Stimulated activated naive CD4-positive, alpha-beta T cell (primary cell): ENCODE results near the gene ADGRG3.

Source experiments
- DNase-seq, 6 experiments: peaks; one replicate each; lab custom pipeline; 2025; lab: John Stamatoyannopoulos, UW

ADGRG3 gene

DNA sequence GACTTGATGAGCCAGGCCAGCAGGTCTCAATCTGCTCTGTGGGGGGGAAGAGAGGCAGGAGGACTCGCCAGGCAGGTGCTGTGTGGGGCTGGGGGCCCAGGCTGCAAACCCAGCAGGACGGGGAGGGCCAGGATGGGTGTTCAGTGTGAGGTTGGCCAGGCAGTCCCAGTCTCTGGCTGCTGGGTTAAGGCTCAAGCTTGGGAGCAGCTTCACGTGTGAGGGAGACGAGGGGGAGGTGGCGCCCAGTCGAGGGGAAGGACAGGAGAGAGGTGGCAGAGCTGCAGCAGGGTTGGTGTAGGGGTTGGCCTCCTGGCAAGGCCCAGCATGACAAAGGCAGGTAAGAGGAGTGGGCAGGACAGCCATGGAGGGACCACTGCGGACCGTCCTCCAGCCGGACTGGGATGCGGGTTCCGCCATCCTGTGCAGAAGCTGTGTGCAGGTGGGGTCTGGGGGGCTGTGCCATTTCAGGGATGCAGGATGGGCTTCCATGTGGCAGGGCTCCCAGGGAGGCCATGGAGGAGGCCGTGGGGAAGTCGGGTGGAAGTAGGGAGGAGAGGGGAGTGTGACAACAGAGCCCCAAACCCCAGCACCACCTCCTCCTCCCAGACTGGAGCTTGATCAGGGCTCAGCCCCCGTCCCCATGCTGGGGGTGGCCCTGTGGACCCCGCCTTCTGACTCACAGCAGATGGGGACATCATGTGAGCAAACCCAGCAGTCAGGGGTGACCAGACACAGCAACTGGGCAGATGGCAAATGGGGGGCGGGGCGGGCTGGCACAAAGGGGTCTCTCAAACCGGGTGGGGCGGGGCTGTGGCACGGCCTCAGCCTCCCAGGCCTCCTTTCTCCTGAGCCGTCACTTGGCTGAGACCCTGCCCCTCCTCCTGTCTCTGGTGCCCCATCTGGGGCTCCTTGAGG, 36.9 kb upstream of the ADGRG3 start:
- DNase-seq = no peak

DNA sequence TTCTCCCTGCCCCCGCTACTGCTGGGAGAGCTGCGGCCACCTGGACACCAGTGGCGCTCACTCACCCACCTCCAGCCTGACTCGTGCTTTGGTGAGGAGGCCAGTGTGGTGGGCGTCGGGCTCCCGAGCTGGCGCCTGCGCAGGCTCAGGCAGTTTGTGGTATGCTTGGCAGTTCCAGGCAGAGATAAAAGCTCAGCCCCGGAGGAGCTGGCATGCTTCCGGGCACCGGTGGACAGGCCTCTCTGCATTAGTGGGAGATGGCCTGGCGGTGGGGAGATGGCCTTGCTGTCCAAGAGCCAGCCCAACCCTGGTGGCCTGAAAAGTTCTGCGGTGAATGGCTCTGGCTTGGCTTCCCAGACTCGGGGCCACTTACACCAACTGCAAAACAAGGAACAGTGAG, 35.5 kb upstream of the ADGRG3 start:
- no peak for DNase-seq

DNA sequence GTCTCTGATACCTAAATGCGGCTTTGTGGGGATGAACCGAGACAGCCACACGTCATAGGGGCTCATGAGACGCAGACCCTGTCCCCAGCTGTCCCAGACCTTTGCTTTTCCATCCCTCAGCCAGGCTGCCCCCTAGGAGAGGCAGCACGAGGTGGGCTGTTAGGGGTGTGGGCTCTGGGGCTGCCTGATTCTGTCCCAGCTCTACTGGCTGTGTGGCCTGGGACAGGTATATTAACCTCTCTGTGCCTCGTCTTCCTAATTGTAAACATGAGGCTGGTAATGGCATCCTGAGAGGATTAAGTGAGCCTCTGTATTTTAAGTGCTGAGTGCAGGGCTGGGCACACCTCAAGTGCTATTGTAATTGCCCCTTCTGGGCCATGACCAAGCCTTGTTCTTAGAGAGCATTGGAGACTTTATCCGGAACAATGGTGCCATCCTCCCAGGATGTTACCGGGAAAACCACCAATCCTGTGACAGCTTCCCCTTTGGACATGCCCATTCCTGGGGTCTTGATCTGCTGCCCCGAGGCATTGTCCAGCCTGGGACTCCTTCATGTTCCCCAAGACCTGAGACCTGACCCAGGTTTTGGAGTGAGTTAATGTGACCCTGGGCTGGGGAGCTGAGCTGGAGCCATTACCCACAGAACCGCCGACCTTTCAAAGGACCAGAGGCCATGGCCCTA, 34.6 kb upstream of the ADGRG3 start:
- no peak for DNase-seq

DNA sequence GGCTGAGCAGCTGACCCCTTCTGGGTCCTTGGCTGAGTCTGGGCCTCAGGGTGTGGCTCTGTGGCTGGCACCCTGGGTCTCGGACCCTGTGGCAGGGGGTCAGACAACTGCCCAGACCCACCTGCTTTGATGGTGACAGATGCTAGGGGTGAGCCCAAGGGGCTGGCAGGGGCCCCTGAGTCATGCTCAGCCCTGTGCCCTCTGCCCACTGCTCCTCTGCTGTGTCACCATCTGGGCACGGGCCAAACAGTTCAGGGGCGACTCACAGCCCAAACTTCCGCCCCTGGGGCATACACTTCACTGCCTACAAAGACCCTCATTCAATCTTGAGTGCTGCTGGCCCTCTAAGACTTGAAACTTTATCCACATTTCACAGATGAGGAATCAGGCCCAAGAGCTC, 33.9 kb upstream of the ADGRG3 start:
- DNase-seq = no peak

DNA sequence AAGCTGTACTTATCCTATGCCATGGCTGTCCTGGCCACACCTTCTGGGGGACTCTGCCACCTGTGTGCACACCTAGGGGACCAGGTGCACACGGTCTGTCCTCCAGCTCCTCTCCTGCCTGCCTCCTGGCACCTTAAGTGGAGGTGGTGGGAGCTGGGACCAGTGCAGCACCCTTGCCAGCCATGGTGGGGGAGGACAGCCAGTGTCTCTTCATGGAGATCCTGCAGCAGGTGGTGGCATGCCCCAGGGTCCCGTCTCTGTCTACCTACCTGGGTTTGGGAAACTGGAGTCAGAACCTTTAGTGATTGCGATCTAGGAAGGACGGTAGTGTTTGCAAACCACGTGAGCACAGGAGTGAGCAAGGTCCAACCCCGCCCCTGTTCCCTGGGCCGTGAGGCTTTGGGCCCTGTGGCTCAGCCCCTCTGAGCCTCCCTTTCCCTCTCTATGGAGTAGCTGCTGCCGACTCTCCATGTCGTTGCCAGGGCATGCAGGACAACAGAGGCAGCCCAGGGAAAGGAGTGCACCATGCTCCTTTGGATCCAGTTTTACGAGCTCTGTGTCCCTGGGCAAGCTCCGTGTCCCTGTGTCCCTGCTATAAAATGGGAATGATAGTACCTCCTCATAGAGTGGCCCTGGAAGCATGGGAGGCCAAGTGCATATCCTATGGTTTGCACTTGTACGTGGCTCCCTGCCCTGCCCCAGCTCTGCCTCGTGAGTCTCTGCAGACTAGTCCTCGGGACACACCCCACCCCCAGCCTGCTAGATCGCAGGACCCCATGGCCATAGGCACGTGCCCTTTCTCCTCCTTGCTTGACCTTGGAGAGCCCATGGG, 32.6 kb upstream of the ADGRG3 start:
- DNase-seq = no peak

DNA sequence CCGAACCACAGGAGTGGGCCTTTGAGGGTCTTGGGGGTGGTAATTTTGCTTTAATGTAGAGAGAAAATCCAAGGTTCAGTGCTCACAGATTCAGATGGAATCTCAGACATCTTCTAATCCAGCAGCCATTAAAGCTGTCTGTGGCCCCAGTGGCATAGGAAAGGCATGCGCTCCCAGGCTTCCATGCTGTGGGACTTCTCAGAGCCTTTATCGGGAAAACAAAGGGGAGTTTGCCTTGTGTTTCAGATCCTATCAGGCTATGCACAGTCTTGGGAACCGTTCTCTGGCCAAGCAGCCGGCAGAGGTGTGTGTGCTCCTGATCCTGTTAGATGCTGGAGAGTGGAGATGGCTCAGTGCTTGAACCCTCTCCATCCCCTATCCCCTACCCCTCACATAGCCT, 31.9 kb upstream of the ADGRG3 start:
- no peak for DNase-seq

DNA sequence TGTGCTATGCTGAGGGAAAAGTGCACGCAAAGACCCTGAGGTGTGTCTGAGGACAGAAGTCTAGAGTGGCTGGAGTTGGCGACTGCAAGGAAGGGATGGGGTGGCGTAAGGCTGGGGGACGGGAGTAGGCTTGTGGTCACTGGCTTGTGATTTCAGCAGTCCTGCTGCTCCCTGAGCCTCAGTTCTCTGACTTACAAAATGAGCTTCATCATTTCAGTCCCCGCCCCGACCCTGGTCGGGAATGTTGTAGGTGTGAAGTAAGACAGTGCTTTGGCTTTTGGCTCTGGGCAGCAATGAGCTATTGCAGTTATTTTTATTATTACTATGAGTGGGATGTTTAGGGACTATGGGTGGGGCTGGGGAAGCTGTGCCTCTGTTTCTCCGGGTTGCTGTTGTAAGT, 31.1 kb upstream of the ADGRG3 start:
- no peak for DNase-seq

DNA sequence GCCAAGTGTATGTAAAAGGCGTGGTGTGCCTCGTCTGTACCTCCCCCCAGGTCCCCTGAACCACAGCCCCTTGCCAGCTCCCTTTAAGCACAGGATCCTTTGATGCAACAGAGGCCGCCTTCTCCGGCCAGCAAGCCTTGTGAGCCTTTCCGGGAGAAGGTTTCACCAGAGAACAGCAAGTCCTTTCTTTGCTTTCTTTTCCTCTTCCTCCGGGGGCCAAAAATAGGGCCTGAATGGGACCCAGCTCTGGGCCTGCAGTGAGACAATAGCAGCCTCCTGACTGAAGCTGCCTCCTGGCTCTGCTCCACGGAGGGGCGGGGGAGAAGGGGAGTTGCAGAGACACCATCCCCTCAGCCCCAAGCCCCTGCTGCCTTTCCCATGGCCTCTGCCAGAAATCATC, 30.7 kb upstream of the ADGRG3 start:
- no peak for DNase-seq

DNA sequence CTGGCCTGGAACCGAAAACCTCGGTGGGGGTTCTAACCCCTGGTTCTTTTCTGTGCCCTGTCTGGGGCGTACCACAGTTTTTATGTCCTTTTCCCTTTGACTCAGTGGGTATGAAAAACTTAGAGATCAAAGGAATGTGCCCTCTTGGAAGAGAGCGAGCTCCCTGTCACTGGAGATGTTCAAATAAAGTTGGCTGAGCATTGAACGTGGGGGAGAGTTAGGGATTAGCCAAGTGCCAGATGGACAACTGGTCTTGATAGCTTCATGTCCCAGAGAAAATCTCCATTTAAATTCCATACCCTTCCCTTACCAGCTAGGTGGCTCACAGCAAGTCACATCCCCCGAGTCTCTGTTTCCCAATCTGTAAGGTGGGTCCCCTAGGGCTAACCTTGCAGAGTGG, 30.1 kb upstream of the ADGRG3 start:
- no peak for DNase-seq

DNA sequence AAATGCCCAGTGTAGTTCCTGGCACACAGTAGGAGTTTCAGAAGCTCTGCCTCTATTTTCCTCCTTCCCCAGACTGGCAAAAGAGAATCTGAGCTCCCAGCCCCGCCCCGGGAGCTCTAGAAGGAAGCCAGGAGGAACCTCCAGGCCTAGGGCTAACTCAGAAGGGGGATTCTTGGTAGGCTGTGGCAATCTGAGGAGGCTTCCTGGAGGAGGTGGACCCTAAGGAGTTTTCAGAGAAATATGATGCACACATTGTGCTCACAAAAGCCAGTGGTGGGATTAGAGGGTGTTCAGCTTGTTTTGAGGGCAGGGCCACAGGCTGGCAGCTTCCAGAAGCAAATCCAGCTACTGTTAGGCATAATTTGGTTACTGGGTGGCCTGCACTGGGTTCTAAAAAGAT, 29.7 kb upstream of the ADGRG3 start:
- DNase-seq = no peak

DNA sequence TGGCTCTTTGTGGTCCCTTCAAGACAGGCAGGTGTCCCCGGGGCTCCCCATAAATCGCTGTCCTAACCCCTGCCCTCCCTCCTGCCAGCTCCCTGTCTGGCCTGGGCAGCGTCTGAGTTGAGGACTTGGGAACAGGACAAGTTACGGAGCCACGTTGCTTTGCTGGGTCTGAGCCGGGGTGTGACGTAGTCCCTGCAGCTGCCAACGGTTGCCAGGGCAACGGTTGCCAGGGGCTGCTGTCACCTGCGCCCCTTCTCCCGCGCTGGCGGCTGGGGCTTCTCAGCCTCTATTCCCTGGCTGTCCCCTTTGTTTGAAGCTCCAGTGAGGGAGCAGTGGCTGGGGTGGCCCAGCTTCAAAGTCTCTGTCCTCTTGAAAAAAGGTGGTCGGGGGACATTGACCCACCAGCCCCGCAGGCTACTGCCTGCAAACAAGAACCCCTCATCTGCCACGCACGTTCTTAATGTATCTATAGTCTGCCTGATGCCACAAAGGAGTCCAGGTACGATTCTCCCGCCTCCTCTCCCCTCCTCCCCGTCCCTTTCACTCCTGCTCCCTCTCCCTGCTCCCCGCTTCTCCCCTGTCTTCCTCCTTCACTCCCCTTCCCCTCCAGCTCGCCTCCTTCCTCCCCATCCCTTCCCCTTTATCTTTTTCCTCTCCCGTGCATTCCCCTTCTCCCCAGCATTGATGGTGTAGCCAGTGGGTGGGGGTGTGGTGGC, 28.8 kb upstream of the ADGRG3 start:
- peak in 5 of 6 experiments; percentile 5 to 27 (median 9) for DNase-seq

DNA sequence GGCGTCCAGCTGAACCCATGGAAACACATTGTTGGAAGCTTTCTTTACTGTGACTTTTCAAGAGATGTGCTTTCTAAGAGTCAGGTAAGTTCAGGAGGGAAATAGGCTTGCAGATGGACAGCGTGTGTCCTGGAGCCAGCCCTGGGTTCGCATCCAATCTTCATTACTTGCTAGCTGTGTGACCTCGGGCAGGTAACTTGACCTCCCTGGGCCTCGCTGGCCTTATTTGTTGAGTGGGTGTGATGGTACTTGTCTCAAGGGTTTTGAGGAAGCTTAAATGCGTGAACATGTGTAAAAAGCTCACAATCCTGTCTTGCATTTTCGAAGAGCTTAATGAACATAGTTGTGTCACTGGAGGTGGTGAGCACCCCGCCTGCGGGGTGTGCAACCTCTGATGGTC, 27.9 kb upstream of the ADGRG3 start:
- no peak for DNase-seq

DNA sequence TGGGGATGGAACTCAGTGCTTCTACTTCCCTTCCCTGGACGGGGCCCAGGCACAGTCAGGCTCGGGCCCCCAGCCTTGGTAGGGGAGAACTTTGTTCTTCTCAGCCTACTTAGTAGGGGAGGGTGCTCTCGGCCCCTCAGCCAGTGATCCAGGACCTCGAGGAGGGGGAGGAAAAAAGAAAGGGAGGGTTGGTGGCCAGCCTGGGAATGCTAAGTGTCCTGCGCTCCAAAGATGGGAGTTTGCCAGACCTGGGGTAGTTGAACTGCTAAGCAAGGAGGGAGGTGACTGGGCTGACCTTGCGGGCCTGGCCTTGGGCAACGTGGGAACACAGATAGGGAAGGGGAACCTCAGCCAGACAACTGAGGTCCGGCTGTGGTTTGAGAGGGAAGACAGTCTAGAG, 27.5 kb upstream of the ADGRG3 start:
- DNase-seq = no peak

DNA sequence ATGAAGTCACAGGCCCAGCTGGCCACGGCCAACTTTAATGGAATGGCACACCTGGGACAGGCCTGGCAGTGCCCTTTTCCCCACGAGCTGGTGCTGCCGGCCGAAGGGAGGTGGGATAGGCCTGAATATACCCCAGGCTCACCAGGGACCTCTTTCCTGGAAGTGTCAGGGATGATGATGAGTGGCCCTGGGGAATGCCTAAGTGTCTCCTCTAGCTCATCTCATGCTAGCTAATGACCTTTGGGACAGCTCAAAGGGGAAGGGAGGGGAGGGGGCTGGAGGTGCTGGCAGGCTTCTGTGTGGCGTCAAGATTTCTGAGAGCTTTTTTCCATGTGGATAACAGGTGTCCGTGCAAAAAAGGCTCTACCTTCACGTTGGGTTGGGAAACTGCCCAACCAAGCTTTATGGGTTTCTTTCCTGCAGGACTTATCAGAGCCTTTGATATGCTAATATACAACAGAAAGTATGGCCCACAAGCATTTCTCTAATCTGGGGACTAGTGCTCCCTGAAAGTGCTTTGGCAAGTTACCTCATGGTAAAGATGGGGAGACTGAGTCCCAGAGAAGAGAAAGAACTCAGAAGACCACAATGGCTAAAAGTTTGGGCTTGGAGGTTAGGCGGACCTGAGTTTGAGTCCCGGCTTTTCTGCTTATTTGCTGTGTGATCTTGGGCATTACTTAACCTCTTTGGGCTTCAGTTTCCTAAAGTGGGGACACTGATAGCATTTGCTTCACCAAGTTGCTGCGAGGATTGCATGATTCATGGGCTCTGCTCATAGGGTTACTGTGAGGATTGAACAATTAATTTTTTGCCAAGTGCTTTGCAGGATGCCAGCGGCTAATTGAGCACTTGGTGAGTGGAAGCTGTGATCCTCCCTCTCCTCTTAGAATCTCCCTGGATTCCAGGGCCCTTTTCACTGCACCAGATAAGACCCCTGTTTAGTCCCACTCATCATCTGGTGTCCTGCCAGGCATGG, 25.7 kb upstream of the ADGRG3 start:
- no peak for DNase-seq

DNA sequence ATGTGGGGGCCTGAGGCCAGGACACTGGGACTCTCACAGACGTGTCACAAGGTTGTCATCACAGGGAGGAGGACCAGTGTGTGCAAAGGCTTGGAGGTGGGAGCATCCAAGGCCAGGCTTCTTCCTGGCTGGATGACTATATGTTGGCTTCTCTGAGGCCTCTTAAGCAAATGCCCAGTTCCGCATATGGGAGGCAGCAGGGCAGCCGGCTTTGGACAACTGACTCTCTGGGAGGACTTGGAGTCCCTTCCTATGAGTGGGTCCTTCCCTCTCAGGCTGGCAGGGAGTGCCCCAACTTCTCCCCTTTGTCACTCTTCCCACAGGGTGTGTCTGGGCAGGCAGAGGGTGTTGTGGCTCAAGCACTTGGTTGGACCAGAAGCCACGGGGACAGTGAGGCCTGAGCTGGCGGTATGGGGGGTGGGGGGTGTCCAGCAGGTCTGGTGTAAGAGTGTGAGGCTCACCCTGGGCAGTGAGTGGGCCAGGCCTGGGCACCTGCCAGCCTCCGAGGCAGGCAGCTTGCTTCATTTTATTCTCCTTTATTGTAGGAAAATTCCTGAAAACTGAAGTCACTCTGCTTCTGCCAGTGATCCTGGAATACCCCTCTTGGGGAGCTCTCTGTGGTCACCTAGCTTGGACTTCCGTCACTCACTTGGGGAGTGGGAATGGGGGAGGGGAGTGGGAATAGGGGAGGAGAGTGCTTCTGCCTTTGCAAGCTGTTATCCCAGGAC, 24.8 kb upstream of the ADGRG3 start:
- no peak for DNase-seq

DNA sequence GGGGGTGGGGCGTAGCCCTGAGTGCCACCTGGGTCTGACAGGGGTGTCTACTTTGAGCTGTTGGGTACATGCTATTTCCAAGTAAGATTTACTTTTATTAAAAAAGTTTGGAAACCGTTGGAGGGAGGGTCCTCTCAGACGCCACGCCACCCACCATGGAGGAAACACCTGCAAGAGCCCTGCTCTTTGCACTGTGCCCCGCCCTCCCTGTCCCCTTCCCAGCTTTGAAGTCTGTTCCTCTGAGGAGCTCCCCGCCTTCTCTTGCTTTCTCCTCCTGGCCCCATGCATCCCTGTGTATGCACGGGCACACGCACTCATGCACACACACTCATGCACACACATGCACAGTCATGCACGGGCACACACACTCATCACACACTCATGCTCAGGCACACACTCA, 24.2 kb upstream of the ADGRG3 start:
- no peak for DNase-seq

DNA sequence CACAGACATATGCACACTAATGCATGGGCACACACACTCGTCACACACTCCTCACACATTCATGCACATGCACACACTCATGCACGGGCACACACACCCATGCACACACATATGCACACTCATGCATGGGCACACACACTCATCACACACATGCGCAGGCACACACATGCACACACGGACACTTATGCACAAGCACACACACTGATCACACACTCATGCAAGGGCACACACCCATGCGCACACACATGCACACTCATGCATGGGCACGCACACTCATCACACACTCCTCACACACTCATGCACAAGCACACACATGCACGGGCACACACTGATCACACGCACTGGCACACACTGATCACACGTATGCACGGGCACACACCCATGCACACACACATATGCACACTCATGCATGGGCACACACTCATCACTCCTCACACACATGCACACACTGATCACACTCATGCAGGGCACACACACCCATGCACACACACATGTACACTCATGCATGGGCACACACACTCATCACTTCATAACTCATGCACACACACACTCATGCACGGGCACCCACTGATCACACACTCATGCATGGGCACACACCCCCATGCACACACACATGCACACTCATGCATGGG, 23.6 kb upstream of the ADGRG3 start:
- no peak for DNase-seq

DNA sequence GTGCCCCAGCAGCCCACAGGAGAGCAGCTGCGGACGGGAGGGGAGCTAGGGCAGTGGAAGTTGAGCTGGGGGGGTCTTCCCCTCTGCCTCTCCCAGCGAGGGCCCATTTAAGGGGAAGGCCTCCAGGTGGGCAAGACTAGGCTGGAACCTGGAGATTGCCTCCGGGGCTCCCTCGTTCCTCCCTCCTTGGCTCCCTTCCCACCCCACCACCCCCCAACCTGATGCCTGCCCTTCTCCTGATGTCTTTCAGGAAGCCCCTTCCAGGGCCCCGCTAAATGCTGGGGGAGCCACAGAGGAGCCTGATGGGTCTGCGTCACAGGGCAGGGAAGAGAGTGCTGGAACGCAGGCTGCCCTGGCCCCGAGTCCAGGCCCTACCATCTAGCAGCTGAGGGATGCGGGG, 22.9 kb upstream of the ADGRG3 start:
- no peak for DNase-seq

DNA sequence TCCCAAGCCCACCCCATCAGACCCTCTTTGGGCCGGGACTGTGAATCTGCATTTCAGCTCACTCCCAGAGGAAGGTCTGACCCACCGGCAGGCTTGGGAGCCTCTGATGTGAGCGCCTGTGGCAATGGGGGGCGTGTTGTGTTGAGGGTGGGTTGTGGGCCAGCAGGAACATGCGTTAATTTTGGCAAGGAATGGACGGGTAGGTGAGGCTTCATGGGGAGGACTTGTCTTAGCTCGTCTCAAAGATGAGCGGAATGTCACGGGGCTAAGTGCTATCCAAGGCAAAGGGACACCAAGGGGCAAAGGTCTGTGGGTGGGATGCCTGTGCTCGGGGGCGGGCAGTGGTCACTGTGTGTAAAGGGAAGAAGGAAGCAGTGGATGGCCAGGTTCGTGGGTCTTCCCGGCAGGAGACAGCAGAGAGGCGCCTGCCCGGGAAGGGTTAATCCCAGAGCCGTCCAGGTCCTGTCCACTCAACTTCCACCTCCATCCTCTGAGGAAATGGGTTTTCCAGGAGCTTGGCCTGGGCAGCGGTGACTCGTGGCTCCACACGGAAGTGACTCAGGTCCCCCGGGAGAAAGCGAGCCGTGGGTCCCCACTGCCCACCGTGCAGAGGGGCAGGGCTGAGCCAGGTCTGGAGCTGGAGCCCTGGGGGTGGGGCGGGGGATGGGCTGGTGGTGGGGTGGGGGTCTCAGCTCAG, 22.3 kb upstream of the ADGRG3 start:
- no peak for DNase-seq
